B cell (primary cell): ENCODE results near the gene SLC25A18. TPM values are rescaled to one million over a fixed set of nuclear protein-coding genes. Genes with fewer than 3 reads are reported as not detected.

Experiments
- ATAC-seq: fragments of 200-7000 bp; cut with Tn5 transposase; one replicate; pipeline ENCODE4 v1.10.0; 2021; ENCODE audit warnings: low read depth, mild to moderate bottlenecking, moderate number of reproducible peaks, moderate library complexity
- CTCF ChIA-PET: fragments of 350-600 bp; sonication (Branson Sonifier 250); formaldehyde crosslinking; loops from one replicate; lab custom pipeline; 2021; ENCODE audit warnings: antibody characterized with exemption, inconsistent platforms; lab: Charles Lee
- POLR2A ChIA-PET: fragments of 350-600 bp; sonication (Branson Sonifier 250); formaldehyde crosslinking; loops from one replicate; lab custom pipeline; 2021; ENCODE audit warnings: antibody characterized with exemption; lab: Charles Lee
- DNase-seq: peaks from one replicate; pipeline ENCODE4 v3.0.0; 2013
- H2AFZ ChIP-seq: 2 replicates; pipeline ENCODE4 v1.6.1; 2012; ENCODE audit warnings: mild to moderate bottlenecking, low read depth, low read length; ENCODE audit not compliant: insufficient read depth, poor library complexity, severe bottlenecking
- H3K27ac ChIP-seq, 2 donors: 1 replicate in 1 of 2; 2 replicates in 1 of 2; pipeline ENCODE4 v1.5.1; 2012 to 2013; ENCODE audit warnings: low read length in 2 of 2, mild to moderate bottlenecking in 2 of 2, moderate library complexity in 1 of 2
- H3K27me3 ChIP-seq, 4 experiments: fragments of 200-600 bp in 1 of 4; sonication (generic) in 1 of 4; replicated peaks in 1 of 4; 1 replicate in 2 of 4; 2 replicates in 2 of 4; pipeline versions ENCODE4 v1.6.1 to v1.7.0; 2013 to 2016; ENCODE audit warnings: low read length in 3 of 4, mild to moderate bottlenecking in 2 of 4, mixed read lengths in 1 of 4, moderate library complexity in 1 of 4; ENCODE audit not compliant: insufficient read depth in 4 of 4, control insufficient read depth in 3 of 4; ENCODE audit errors: control extremely low read depth in 1 of 4
- H3K36me3 ChIP-seq, 2 experiments: replicated peaks in 1 of 2; 1 replicate in 1 of 2; 2 replicates in 1 of 2; pipeline versions ENCODE4 v1.6.1 to v1.7.1; 2013; ENCODE audit warnings: low read length in 1 of 2; ENCODE audit not compliant: insufficient read depth in 2 of 2, control insufficient read depth in 1 of 2; ENCODE audit errors: control extremely low read depth in 1 of 2, extremely low read depth in 1 of 2
- H3K4me1 ChIP-seq, 2 donors: fragments of 200-600 bp in 1 of 2; sonication (generic) in 1 of 2; 1 replicate in 1 of 2; 2 replicates in 1 of 2; pipeline versions ENCODE4 v1.5.1 to v1.6.1; 2013 to 2017; ENCODE audit warnings: low read length in 2 of 2; ENCODE audit not compliant: control insufficient read depth in 2 of 2, insufficient read depth in 2 of 2
- H3K4me2 ChIP-seq: replicated peaks from 2 replicates; pipeline ENCODE3; 2012; ENCODE audit warnings: mild to moderate bottlenecking, low read depth, low read length; ENCODE audit not compliant: poor library complexity, severe bottlenecking
- H3K4me3 ChIP-seq, 5 experiments: fragments of 200-600 bp in 1 of 5; sonication (generic) in 1 of 5; 1 replicate in 3 of 5; 2 replicates in 2 of 5; pipeline versions ENCODE4 v1.5.1 to v1.7.0; 2011 to 2016; ENCODE audit warnings: low read length in 4 of 5, mild to moderate bottlenecking in 4 of 5, low read depth in 2 of 5, control low read depth in 1 of 5, moderate library complexity in 1 of 5; ENCODE audit not compliant: insufficient read depth in 1 of 5; ENCODE audit errors: control extremely low read depth in 1 of 5, extremely low read depth in 1 of 5
- H3K79me2 ChIP-seq: fragments of 200-600 bp; sonication (generic); one replicate; pipeline ENCODE4 v1.6.0; 2016; ENCODE audit warnings: low read length; ENCODE audit not compliant: control insufficient read depth, insufficient read depth
- H3K9ac ChIP-seq: fragments of 200-600 bp; sonication (generic); 2 replicates; pipeline ENCODE4 v1.6.1; 2017; ENCODE audit warnings: mild to moderate bottlenecking, low read length, moderate library complexity
- H3K9me3 ChIP-seq, 3 donors: one replicate each; pipeline versions ENCODE4 v1.6.1 to v1.7.1; 2013; ENCODE audit warnings: low read length in 2 of 3; ENCODE audit not compliant: control insufficient read depth in 2 of 3, insufficient read depth in 1 of 3; ENCODE audit errors: control extremely low read depth in 1 of 3
- H4K20me1 ChIP-seq: 2 replicates; pipeline ENCODE4 v1.6.0; 2012; ENCODE audit warnings: mild to moderate bottlenecking, low read length; ENCODE audit not compliant: insufficient read depth, control insufficient read depth, poor library complexity, severe bottlenecking
- H3K27ac Mint-ChIP-seq: one replicate; pipeline ENCODE4 v1.8.0; 2021; ENCODE audit warnings: mixed read lengths
- H3K27me3 Mint-ChIP-seq: one replicate; pipeline ENCODE4 v1.8.0; 2021; ENCODE audit warnings: mixed read lengths
- H3K4me1 Mint-ChIP-seq: one replicate; pipeline ENCODE4 v1.8.0; 2021; ENCODE audit warnings: mixed read lengths
- H3K4me3 Mint-ChIP-seq: one replicate; pipeline ENCODE4 v1.8.0; 2021; ENCODE audit warnings: mixed read lengths
- H3K9me3 Mint-ChIP-seq: one replicate; pipeline ENCODE4 v1.8.0; 2022; ENCODE audit warnings: mixed read lengths; ENCODE audit not compliant: insufficient read depth
- CTCF ChIP-seq: fragments of 200-600 bp; IDR thresholded peaks from one replicate; pipeline ENCODE4 v1.8.0; 2022; ENCODE audit warnings: antibody characterized with exemption, mild to moderate bottlenecking
- EZH2 ChIP-seq: IDR thresholded peaks from 2 replicates; pipeline ENCODE4 v1.6.1; 2012; ENCODE audit warnings: borderline replicate concordance, low read depth, mild to moderate bottlenecking, moderate library complexity, low read length; ENCODE audit not compliant: insufficient read depth, poor library complexity, severe bottlenecking
- WGBS: methylation state at CpG from one replicate; pipeline ENCODE4 v1.1.5; 2013; ENCODE audit warnings: missing lambda C conversion rate; ENCODE audit not compliant: insufficient coverage; 5-methylcytosine and 5-hydroxymethylcytosine counted together
- intact Hi-C: fragments of 100-400 bp; cut with micrococcal nuclease; formaldehyde crosslinking; loops from one replicate; pipeline ENCODE4 v1.10.0; 2022
- polyA plus RNA-seq: library from polyadenylated mRNA; depleted of rRNA; stranded (reverse); fragments of >200 nt; gene quantifications from 2 replicates; pipeline ENCODE4 v1.2.3, GENCODE V29; 2012
- total RNA-seq, 2 donors: library from RNA; stranded (reverse); fragments of 120-200 nt in 1 of 2; gene quantifications; 1 replicate in 1 of 2; 2 replicates in 1 of 2; pipeline versions ENCODE4 v1.2.3 to v1.2.4, GENCODE V29; 2013 to 2022

SLC25A18 gene
- total and polyA plus RNA-seq, 2 donors (not counting 1 experiment from before 2014, with no cell fraction given): not detected

DNA sequence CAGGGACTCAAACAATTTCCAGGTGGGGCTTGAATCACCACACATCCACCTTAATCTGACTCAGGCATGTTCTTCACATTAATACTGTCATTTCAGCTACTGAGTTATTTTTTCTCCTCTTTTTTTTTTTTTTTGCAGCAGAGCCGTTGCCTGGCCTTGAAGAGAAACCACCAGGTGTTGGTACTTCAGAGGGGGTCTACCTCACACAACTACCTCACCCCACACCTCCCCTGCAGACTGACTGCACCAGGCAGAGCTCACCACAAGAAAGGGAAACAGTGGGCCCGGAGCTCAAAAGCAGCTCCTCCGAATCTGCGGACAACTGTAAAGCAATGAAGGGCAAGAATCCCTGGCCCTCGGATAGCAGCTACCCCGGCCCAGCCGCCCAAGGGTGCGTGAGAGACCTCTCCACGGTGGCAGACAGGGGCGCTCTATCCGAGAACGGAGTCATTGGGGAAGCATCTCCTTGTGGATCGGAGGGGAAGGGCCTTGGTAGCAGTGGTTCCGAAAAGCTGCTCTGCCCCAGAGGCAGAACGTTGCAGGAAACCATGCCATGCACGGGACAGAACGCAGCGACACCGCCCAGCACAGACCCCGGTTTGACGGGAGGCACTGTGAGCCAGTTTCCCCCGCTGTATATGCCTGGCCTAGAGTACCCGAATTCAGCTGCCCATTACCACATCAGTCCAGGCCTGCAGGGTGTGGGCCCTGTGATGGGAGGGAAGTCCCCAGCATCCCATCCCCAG, 15.1 kb upstream of the SLC25A18 start:
- H3K4me3 ChIP-seq: no peak overlapping the region
- no peak overlapping the region for H3K9ac ChIP-seq
- H3K9me3 ChIP-seq: no peaks in the 10 kb centered on the region
- Mint-ChIP-seq H3K27ac (no peak overlapping the region), H3K9me3 (no peaks in the 10 kb centered on the region), H3K4me1 (no peaks in the 10 kb centered on the region), H3K4me3 (no peak overlapping the region), H3K27me3 (no peaks in the 10 kb centered on the region)
- no peak for ATAC-seq
- no peak overlapping the region for H2AFZ ChIP-seq
- H3K36me3 ChIP-seq: no peaks in the 10 kb centered on the region
- H4K20me1 ChIP-seq: no peaks in the 10 kb centered on the region
- H3K4me2 ChIP-seq: no peak overlapping the region
- no peaks in the 10 kb centered on the region for H3K79me2 ChIP-seq
- no peaks in the 10 kb centered on the region for H3K4me1 ChIP-seq
- ChIA-PET POLR2A (no interaction called here), CTCF (interaction anchor here (0.8 kb wide), 1 partner anchor 377 kb away, joined by 3 read pairs; no protein-coding TSS in a partner anchor)
- no peaks in the 10 kb centered on the region for H3K27me3 ChIP-seq
- no peak for TF ChIP-seq EZH2
- TF ChIP-seq CTCF: no peak
- intact Hi-C loops: no loop called here
- H3K27ac ChIP-seq: no peak overlapping the region
- WGBS: 95% methylated on average over 22 of the region's 23 CpGs
- no peak for DNase-seq

- CTCF ChIA-PET: no interaction called here
These were observed 14.6 kb upstream of the SLC25A18 start for GRCh38 chr22:17548756-17549035.

More at GRCh38 chr22:17548756-17549035, 14.6 kb upstream of the SLC25A18 start:
- no peak overlapping the region for H3K27ac ChIP-seq
- no peaks in the 10 kb centered on the region for H3K79me2 ChIP-seq
- no peak overlapping the region for H3K4me2 ChIP-seq
- no peak overlapping the region for H3K9ac ChIP-seq
- H3K27me3 Mint-ChIP-seq: no peaks in the 10 kb centered on the region
- 97% methylated on average over 4 of the region's 5 CpGs for WGBS
- intact Hi-C loops: no loop called here
- no peak overlapping the region for H3K4me3 ChIP-seq
- no peak for ATAC-seq
- H3K4me1 Mint-ChIP-seq: no peaks in the 10 kb centered on the region
- no peak overlapping the region for H3K4me3 Mint-ChIP-seq
- no peaks in the 10 kb centered on the region for H3K36me3 ChIP-seq
- POLR2A ChIA-PET: no interaction called here
- H4K20me1 ChIP-seq: no peaks in the 10 kb centered on the region
- H3K9me3 Mint-ChIP-seq: no peaks in the 10 kb centered on the region
- no peak for DNase-seq
- TF ChIP-seq EZH2: no peak
- no peak for TF ChIP-seq CTCF
- H2AFZ ChIP-seq: no peak overlapping the region
- H3K27me3 ChIP-seq: no peaks in the 10 kb centered on the region
- no peaks in the 10 kb centered on the region for H3K4me1 ChIP-seq
- no peak overlapping the region for H3K27ac Mint-ChIP-seq
- H3K9me3 ChIP-seq: no peaks in the 10 kb centered on the region
